OCI-LY7 (cell line): ENCODE measurements around the gene OR4K14. TPM values are rescaled to one million over a fixed set of nuclear protein-coding genes. Genes with fewer than 3 reads are reported as not detected.

Experiments
- BruUV-seq: library from RNA; stranded (reverse); fragments of 400-500 nt; replicated peaks from 2 replicates; lab custom pipeline; 2021; lab: Mats Ljungman, UMichigan
- CTCF ChIA-PET: fragments of 300-600 bp; sonication (Branson Sonifier 250); formaldehyde crosslinking; loops from one replicate; lab custom pipeline; 2022; ENCODE audit warnings: antibody characterized with exemption; ENCODE audit not compliant: unreplicated experiment; lab: Charles Lee
- POLR2A ChIA-PET: fragments of 300-600 bp; sonication (Branson Sonifier 250); formaldehyde crosslinking; loops from one replicate; lab custom pipeline; 2022; ENCODE audit warnings: antibody characterized with exemption; lab: Charles Lee
- DNase-seq: peaks from one replicate; pipeline ENCODE4 v3.0.0-alpha.2; 2015; ENCODE audit warnings: low spot score
- H2AFZ ChIP-seq: fragments of 200-600 bp; sonication (generic), shearing (Covaris generic); 2 replicates; pipeline ENCODE4 v1.6.1; 2014; ENCODE audit warnings: mild to moderate bottlenecking, antibody characterized with exemption, low read length, moderate library complexity
- H3K27ac ChIP-seq: fragments of 200-600 bp; sonication (generic); 2 replicates; pipeline ENCODE4 v1.5.1; 2014; ENCODE audit warnings: mixed run types, low read depth, mild to moderate bottlenecking, moderate library complexity, low read length, inconsistent platforms; ENCODE audit not compliant: poor library complexity, severe bottlenecking
- H3K36me3 ChIP-seq: fragments of 200-600 bp; sonication (generic); 2 replicates; pipeline ENCODE4 v1.6.1; 2014; ENCODE audit warnings: mild to moderate bottlenecking, antibody characterized with exemption, low read length, moderate library complexity, mixed read lengths; ENCODE audit not compliant: insufficient read depth
- H3K4me1 ChIP-seq: fragments of 200-600 bp; sonication (generic); 2 replicates; pipeline ENCODE4 v1.5.1; 2014; ENCODE audit warnings: mild to moderate bottlenecking, low read length; ENCODE audit not compliant: insufficient read depth, poor library complexity, severe bottlenecking
- H3K4me2 ChIP-seq: fragments of 200-600 bp; sonication (generic); 2 replicates; pipeline ENCODE4 v1.6.1; 2014; ENCODE audit warnings: mild to moderate bottlenecking, low read length
- H3K4me3 ChIP-seq: fragments of 200-600 bp; sonication (generic); 2 replicates; pipeline ENCODE4 v1.5.1; 2014; ENCODE audit warnings: mild to moderate bottlenecking, low read depth, low read length; ENCODE audit not compliant: poor library complexity, severe bottlenecking
- H3K79me2 ChIP-seq: fragments of 200-600 bp; sonication (generic); 2 replicates; pipeline ENCODE4 v1.6.1; 2016; ENCODE audit warnings: low read depth, mild to moderate bottlenecking, low read length, moderate library complexity, mixed read lengths; ENCODE audit not compliant: insufficient read depth
- H3K9me2 ChIP-seq: fragments of 200-600 bp; sonication (generic); 2 replicates; pipeline ENCODE4 v1.6.1; 2016; ENCODE audit warnings: mild to moderate bottlenecking, low read length, mixed read lengths; ENCODE audit not compliant: insufficient read depth
- H3K9me3 ChIP-seq: fragments of 200-600 bp; sonication (generic); 2 replicates; pipeline ENCODE4 v1.6.1; 2014; ENCODE audit warnings: mild to moderate bottlenecking, mixed run types, low read length, mixed read lengths
- H4K20me1 ChIP-seq: fragments of 200-600 bp; sonication (generic); 2 replicates; pipeline ENCODE4 v1.6.1; 2014; ENCODE audit warnings: mild to moderate bottlenecking, antibody characterized with exemption, low read length, moderate library complexity, mixed read lengths; ENCODE audit not compliant: insufficient read depth
- CTCF ChIP-seq: fragments of 200-600 bp; sonication (generic); conservative IDR thresholded peaks from 2 replicates; pipeline ENCODE4 v1.5.1; 2014; ENCODE audit warnings: mild to moderate bottlenecking, antibody characterized with exemption, low read length, moderate library complexity, mixed read lengths
- EZH2phosphoT487 ChIP-seq: fragments of 200-600 bp; sonication (generic); IDR thresholded peaks from 2 replicates; pipeline ENCODE4 v1.6.1; 2018; ENCODE audit warnings: low read depth, borderline replicate concordance, mild to moderate bottlenecking, mixed run types, antibody characterized with exemption, low read length, moderate library complexity, mixed read lengths
- intact Hi-C: fragments of 100-400 bp; cut with micrococcal nuclease; formaldehyde crosslinking; loops from one replicate; pipeline ENCODE4 v1.10.0; 2022; ENCODE audit not compliant: unreplicated experiment
- total RNA-seq, 2 experiments: library from RNA; depleted of rRNA in 1 of 2; stranded (reverse); fragments of >200 nt in 1 of 2; shearing (Covaris generic) in 1 of 2; gene quantifications; 2 replicates each; pipeline ENCODE4 v1.2.3, GENCODE V29; 2014 to 2022

The OR4K14 gene
- total RNA-seq, 2 experiments from 2014 or later, result not detected

GRCh38 chr14:20031058-20031457 is 12.0 kb upstream of the OR4K14 start:
- TF ChIP-seq EZH2phosphoT487 (no peak), CTCF (no peak)
- DNase-seq, result no peak
- no peaks in the 10 kb centered on the region for H3K9me3 ChIP-seq
- CTCF ChIA-PET, result no interaction called here
- POLR2A ChIA-PET, result no interaction called here
- no peaks in the 10 kb centered on the region for H3K79me2 ChIP-seq
- no TSS peak for BruUV-seq
- H3K4me3 ChIP-seq, result no peak overlapping the region
- no peaks in the 10 kb centered on the region for H4K20me1 ChIP-seq
- no peaks in the 10 kb centered on the region for H3K36me3 ChIP-seq
- H3K4me1 ChIP-seq, result no peaks in the 10 kb centered on the region
- H3K4me2 ChIP-seq, result no peak overlapping the region
- intact Hi-C loops, result no loop called here
- H3K9me2 ChIP-seq, result no peaks in the 10 kb centered on the region
- no peak overlapping the region for H3K27ac ChIP-seq
- H2AFZ ChIP-seq, result no peak overlapping the region

DNA sequence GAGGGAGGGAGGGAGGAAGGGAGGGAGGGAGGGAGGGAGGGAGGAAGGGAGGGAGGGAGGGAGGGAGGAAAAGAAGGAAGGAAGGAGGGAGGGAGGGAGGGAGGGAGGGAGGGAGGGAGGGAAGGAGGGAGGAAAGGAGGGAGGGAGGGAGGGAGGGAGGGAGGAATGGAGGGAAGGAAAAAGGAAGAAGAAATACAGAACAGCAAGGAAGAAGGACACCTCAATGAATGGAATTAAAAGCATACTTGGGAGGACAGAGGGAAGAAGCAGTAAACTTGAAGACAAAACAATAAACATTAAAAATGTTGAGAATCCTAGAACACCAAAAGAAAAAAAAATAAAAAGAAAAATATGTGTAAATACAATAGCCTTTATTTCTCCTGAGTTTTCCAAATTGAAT is 11.0 kb downstream of the OR4K14 start:
- Histone ChIP-seq H3K4me1 (no peaks in the 10 kb centered on the region), H3K79me2 (no peaks in the 10 kb centered on the region), H3K9me2 (no peaks in the 10 kb centered on the region), H3K4me3 (no peak overlapping the region), H2AFZ (no peak overlapping the region), H3K9me3 (no peaks in the 10 kb centered on the region), H3K36me3 (no peaks in the 10 kb centered on the region), H3K27ac (no peak overlapping the region), H3K4me2 (no peak overlapping the region), H4K20me1 (no peaks in the 10 kb centered on the region)
- ChIA-PET CTCF (no interaction called here), POLR2A (no interaction called here)
- DNase-seq, result no peak
- intact Hi-C loops, result no loop called here
- TF ChIP-seq EZH2phosphoT487 (no peak), CTCF (no peak)
- no TSS peak for BruUV-seq

GRCh38 chr14:20002319-20002718 is 16.8 kb downstream of the OR4K14 start:
- no peaks in the 10 kb centered on the region for H3K79me2 ChIP-seq
- H3K9me3 ChIP-seq, result no peaks in the 10 kb centered on the region
- POLR2A ChIA-PET, result no interaction called here

More at GRCh38 chr14:20002319-20002718, 16.8 kb downstream of the OR4K14 start:
- H4K20me1 ChIP-seq, result no peaks in the 10 kb centered on the region
- H3K4me3 ChIP-seq, result no peak overlapping the region
- no peak overlapping the region for H3K4me2 ChIP-seq
- no peak overlapping the region for H2AFZ ChIP-seq
- no TSS peak for BruUV-seq
- intact Hi-C loops, result no loop called here
- CTCF ChIA-PET, result no interaction called here
- TF ChIP-seq EZH2phosphoT487 (no peak), CTCF (no peak)
- no peak for DNase-seq
- H3K36me3 ChIP-seq, result no peaks in the 10 kb centered on the region
- no peaks in the 10 kb centered on the region for H3K9me2 ChIP-seq
- no peak overlapping the region for H3K27ac ChIP-seq
- no peaks in the 10 kb centered on the region for H3K4me1 ChIP-seq
